ENCODE measurements around the gene SMAD6.

GRCh38 chr15:66653852-66654251 is 48.2 kb upstream of the SMAD6 start:
- TF ChIP-seq, protein P1, sequence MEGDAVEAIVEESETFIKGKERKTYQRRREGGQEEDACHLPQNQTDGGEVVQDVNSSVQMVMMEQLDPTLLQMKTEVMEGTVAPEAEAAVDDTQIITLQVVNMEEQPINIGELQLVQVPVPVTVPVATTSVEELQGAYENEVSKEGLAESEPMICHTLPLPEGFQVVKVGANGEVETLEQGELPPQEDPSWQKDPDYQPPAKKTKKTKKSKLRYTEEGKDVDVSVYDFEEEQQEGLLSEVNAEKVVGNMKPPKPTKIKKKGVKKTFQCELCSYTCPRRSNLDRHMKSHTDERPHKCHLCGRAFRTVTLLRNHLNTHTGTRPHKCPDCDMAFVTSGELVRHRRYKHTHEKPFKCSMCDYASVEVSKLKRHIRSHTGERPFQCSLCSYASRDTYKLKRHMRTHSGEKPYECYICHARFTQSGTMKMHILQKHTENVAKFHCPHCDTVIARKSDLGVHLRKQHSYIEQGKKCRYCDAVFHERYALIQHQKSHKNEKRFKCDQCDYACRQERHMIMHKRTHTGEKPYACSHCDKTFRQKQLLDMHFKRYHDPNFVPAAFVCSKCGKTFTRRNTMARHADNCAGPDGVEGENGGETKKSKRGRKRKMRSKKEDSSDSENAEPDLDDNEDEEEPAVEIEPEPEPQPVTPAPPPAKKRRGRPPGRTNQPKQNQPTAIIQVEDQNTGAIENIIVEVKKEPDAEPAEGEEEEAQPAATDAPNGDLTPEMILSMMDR (conservative IDR thresholded peaks at IDR 0.05; ENCODE audit: low read depth, low read length): no peak
- TF ChIP-seq EZH2 (IDR thresholded peaks at IDR 0.05; ENCODE audit: low read length, unreplicated experiment) (no peak), EZH2phosphoT487 (IDR thresholded peaks at IDR 0.05; ENCODE audit: borderline replicate concordance, low read length) (no peak)
